Heart left ventricle (tissue), 16 donors: ENCODE measurements around the gene COL4A5. TPM values are rescaled to one million over a fixed set of nuclear protein-coding genes. Genes with fewer than 3 reads are reported as not detected.
"Not testable (repeated sequence)": the region's sequence is repeated elsewhere in the genome, so short reads cannot be mapped to it uniquely, and the experiment has no call there.

Experiments
- ATAC-seq, 4 donors: fragments of 200-7000 bp; cut with Tn5 transposase; one replicate each; pipeline ENCODE4 v1.9.1; 2020 to 2022; ENCODE audit warnings: moderate library complexity in 4 of 4, mild to moderate bottlenecking in 3 of 4, moderate number of reproducible peaks in 1 of 4
- DNase-seq, 5 donors: peaks; one replicate each; pipeline ENCODE4 v3.0.0-alpha.2; 2020
- H3K27ac ChIP-seq, 12 donors: fragments of 200-600 bp; sonication (generic) in 4 of 12; one replicate each; pipeline versions ENCODE4 v1.5.0 to v1.8.0; 2016 to 2022; ENCODE audit warnings: mild to moderate bottlenecking in 2 of 12
- H3K27me3 ChIP-seq, 9 donors: fragments of 200-600 bp; sonication (generic) in 2 of 9; one replicate each; pipeline versions ENCODE4 v1.5.1 to v1.8.0; 2016 to 2022; ENCODE audit warnings: mild to moderate bottlenecking in 3 of 9
- H3K36me3 ChIP-seq, 9 donors: fragments of 200-600 bp; sonication (generic) in 2 of 9; one replicate each; pipeline versions ENCODE4 v1.5.0 to v1.8.0; 2018 to 2022; ENCODE audit warnings: mild to moderate bottlenecking in 2 of 9
- H3K4me1 ChIP-seq, 12 donors: fragments of 200-600 bp; sonication (generic) in 4 of 12; one replicate each; pipeline versions ENCODE4 v1.5.0 to v1.8.0; 2016 to 2022; ENCODE audit warnings: mild to moderate bottlenecking in 3 of 12
- H3K4me3 ChIP-seq, 12 donors: fragments of 200-600 bp; sonication (generic) in 4 of 12; one replicate each; pipeline versions ENCODE4 v1.5.0 to v1.8.0; 2017 to 2022; ENCODE audit warnings: mild to moderate bottlenecking in 9 of 12, moderate library complexity in 4 of 12
- H3K9me3 ChIP-seq, 12 donors: fragments of 200-600 bp; sonication (generic) in 4 of 12; one replicate each; pipeline versions ENCODE4 v1.5.0 to v1.8.0; 2016 to 2022; ENCODE audit warnings: mild to moderate bottlenecking in 1 of 12
- POLR2A ChIP-seq, 2 donors: fragments of 450-650 bp; IDR thresholded peaks; one replicate each; pipeline ENCODE4 v1.6.1; 2017; ENCODE audit warnings: antibody characterized with exemption in 2 of 2, mild to moderate bottlenecking in 2 of 2, moderate library complexity in 2 of 2
- WGBS, 4 donors: extraction: QIAGEN DNeasy Blood & Tissue Kit in 2 of 4; methylation state at CpG; one replicate each; pipeline versions ENCODE4 v1.1.5 to v1.1.7; 2013 to 2018; 5-methylcytosine and 5-hydroxymethylcytosine counted together
- intact Hi-C, 10 donors: fragments of 100-400 bp; cut with DNase I; formaldehyde crosslinking; loops; one replicate each; pipeline versions ENCODE4 v1.11.1 to v1.14.2; 2022
- long read RNA-seq, 3 donors: library from polyadenylated mRNA; unstranded; transcript quantifications; one replicate each; pipeline ENCODE4 v2.0.0, GENCODE V29; 2020 to 2021
- polyA plus RNA-seq, 2 donors: library from polyadenylated mRNA; stranded (reverse); fragments of 200-250 nt; gene quantifications; one replicate each; pipeline ENCODE4 v1.2.3, GENCODE V29; 2013
- total RNA-seq, 9 donors: library from RNA; depleted of rRNA in 2 of 9; stranded (reverse); fragments of >200 nt in 2 of 9; fragmentation: NEBNext Ultra II Directional in 3 of 9; extraction: Animal tissue kit (Norgen Biotek cat#: 25700) in 3 of 9; gene quantifications; one replicate each; pipeline versions ENCODE4 v1.1.0 to v1.2.4, GENCODE V29; 2016 to 2023
- TF ChIP-seq, protein P1 (sequence below), 12 donors: fragments of 200-600 bp; sonication (generic) in 4 of 12; IDR thresholded peaks; one replicate each; pipeline versions ENCODE4 v1.5.0 to v1.8.0; 2018 to 2022; ENCODE audit warnings: antibody characterized with exemption in 12 of 12, mild to moderate bottlenecking in 5 of 12
- donor health status: ischemic (EF 13 %, LVEDD 7.1; RV severe dilation, severe dysfunction).
- donor health status: healthy with polysubstance abuse.
- donor health status: DM: no; HTN: yes; CAD: no.
- donor health status: DM: no; HTN: no; CAD: no.
- donor health status: ischemic (EF 25% LVEDD 6.9; RV normal size, moderate dysfunction).
- donor health status: ischemic (EF 25% LVEDD 5.7; RV mildly dilated, moderate dysfunction).
- donor health status: healthy.
- donor health status: DM: yes; HTN: yes; CAD: no.
- donor health status: ischemic (EF 35%, LVEDD 5.7; RV mildly dilated, moderate dysfunction).
- donor health status: nonischemic (EF 11% LVEDD 7.7; RV severe dilation, severe dysfunction).
- donor health status: DM: yes; HTN: yes; CAD: no.
- donor health status: PGD.
- donor health status: ischemic (EF 29% LVEDD 5.4; RV normal size, mild dysfunction).
- donor health status: nonischemic (EF 23%, LVEDD 6.1; RV moderate dilation, normal function).

The COL4A5 gene
- total RNA-seq (10 to 100 TPM in 3 of 9 donors, 1 to 10 TPM in 6; 4.2 to 12.7 (median 7.7) TPM), polyA plus RNA-seq (1 to 10 TPM; 4.0 to 9.6 TPM)
- long read RNA-seq, donor 1, full-length matches to known transcripts: 1 of 4 reads
- long read RNA-seq, donor 1, partial matches to known transcripts: 0 of 4 reads
- long read RNA-seq, donor 1, other reads (novel, unspliced or antisense): 3 of 4 reads
- long read RNA-seq, donor 2, full-length matches to known transcripts: 1 of 6 reads
- long read RNA-seq, donor 2, partial matches to known transcripts: 1 of 6 reads
- long read RNA-seq, donor 2, other reads (novel, unspliced or antisense): 4 of 6 reads
- long read RNA-seq, donor 3, full-length matches to known transcripts: 3 of 7 reads
- long read RNA-seq, donor 3, partial matches to known transcripts: 2 of 7 reads
- long read RNA-seq, donor 3, other reads (novel, unspliced or antisense): 2 of 7 reads

DNA sequence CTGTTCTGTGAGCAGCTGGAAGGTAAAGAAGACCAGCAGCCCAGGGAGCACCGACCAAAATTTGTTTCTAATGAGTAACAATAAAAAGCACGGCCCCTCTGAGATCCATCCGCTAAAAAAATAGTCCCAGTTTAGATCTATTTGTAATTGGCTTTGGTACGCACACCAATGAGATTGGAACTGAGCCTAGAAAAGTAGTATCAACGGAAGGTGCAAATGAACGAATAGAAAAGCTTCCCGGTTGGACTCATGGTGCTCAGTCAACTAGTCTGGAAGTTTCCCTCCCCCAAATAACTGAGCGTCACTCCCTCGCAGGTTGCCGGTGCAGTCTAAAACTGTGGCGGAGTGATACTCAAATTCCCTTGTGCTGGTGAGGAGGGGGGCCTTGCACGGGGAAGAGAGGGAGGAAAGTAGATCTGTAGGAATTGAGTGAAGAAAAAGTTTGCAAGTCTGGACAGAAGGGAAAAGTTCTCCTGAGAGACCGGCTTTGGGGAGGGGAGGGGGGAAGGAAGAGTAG is at the start of gene COL4A5:
TSS of gene COL4A5 (plus strand) at position 413 of the 517 bp plus-strand sequence. CDS start 288 bp downstream, outside the sequence.
- Histone ChIP-seq H3K27ac (peak within 1 kb of the TSS in 11 of 12 donors; percentile 0 to 82 (median 66)), H3K4me3 (peak within 1 kb of the TSS; percentile 11 to 68 (median 54)), H3K36me3 (no peaks in the 10 kb centered on the region), H3K27me3 (peaks cover 0 to 45% (median 0%) of the 10 kb centered on the region in 9 donors), H3K9me3 (no peaks in the 10 kb centered on the region), H3K4me1 (no peaks in the 10 kb centered on the region)
- ATAC-seq (peak; percentile 84 to 92 (median 90)), DNase-seq (peak in 4 of 5 donors; percentile 45 to 59 (median 54))
- TF ChIP-seq, protein P1, sequence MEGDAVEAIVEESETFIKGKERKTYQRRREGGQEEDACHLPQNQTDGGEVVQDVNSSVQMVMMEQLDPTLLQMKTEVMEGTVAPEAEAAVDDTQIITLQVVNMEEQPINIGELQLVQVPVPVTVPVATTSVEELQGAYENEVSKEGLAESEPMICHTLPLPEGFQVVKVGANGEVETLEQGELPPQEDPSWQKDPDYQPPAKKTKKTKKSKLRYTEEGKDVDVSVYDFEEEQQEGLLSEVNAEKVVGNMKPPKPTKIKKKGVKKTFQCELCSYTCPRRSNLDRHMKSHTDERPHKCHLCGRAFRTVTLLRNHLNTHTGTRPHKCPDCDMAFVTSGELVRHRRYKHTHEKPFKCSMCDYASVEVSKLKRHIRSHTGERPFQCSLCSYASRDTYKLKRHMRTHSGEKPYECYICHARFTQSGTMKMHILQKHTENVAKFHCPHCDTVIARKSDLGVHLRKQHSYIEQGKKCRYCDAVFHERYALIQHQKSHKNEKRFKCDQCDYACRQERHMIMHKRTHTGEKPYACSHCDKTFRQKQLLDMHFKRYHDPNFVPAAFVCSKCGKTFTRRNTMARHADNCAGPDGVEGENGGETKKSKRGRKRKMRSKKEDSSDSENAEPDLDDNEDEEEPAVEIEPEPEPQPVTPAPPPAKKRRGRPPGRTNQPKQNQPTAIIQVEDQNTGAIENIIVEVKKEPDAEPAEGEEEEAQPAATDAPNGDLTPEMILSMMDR (IDR thresholded peaks at IDR 0.05): no peak
- no peak for TF ChIP-seq POLR2A (IDR thresholded peaks at IDR 0.05)
- WGBS, 4 donors: 1 to 27% (median 11%) methylated on average over 13 of the region's 13 CpGs
- intact Hi-C loops: loop anchor here in 1 of 10 donors (5.0 kb wide), 1 partner anchor 47 kb away; no protein-coding TSS in a partner anchor

- TF ChIP-seq, protein P1 (IDR thresholded peaks at IDR 0.05): peak in 1 of 12 donors; percentile 13
- not testable (repeated sequence) for H3K4me1 ChIP-seq, H3K36me3 ChIP-seq, H3K4me3 ChIP-seq, H3K27ac ChIP-seq
- H3K9me3 ChIP-seq: peaks cover 0 to 16% (median 0%) of the 10 kb centered on the region in 12 donors
- 35 to 44% (median 38%) methylated on average over 6 to 9 of the region's 9 CpGs for WGBS, 4 donors
- intact Hi-C loops: loop anchor here in 1 of 10 donors (5.0 kb wide), 1 partner anchor 46 kb away; the partner anchor contains the start of genes COL4A5 and COL4A6
- H3K27me3 ChIP-seq: peaks cover 0 to 11% (median 0%) of the 10 kb centered on the region in 9 donors
- ATAC-seq: peak; percentile 67 to 91 (median 86)
- DNase-seq: peak in 4 of 5 donors; percentile 8 to 50 (median 26)
Observed at GRCh38 chrX:108390976-108391717, 48.5 kb upstream of the COL4A5 start.

GRCh38 chrX:108396188-108396891 is 43.3 kb upstream of the COL4A5 start:
- TF ChIP-seq, protein P1 (IDR thresholded peaks at IDR 0.05): no peak
- no peak for TF ChIP-seq POLR2A (IDR thresholded peaks at IDR 0.05)
- no peaks in the 10 kb centered on the region for H3K36me3 ChIP-seq
- intact Hi-C loops: no loop called here
- no peak overlapping the region for H3K4me3 ChIP-seq
- H3K27me3 ChIP-seq: peaks cover 0 to 15% (median 0%) of the 10 kb centered on the region in 9 donors
- H3K9me3 ChIP-seq: no peaks in the 10 kb centered on the region
- peaks cover 0 to 10% (median 0%) of the 10 kb centered on the region in 12 donors for H3K4me1 ChIP-seq
- DNase-seq: no peak
- no peak for ATAC-seq
- H3K27ac ChIP-seq: no peak overlapping the region
- WGBS, 4 donors: 70 to 80% (median 75%) methylated on average over 6 of the region's 6 CpGs
